AG10803 (cell line): ENCODE measurements around the gene ATXN3L.

Experiments
- DNase-seq: peaks from one replicate; pipeline ENCODE4 v3.0.0; 2010; ENCODE audit warnings: low read depth
- H3K4me3 ChIP-seq: 2 replicates; pipeline ENCODE4 v1.5.1; 2011; ENCODE audit warnings: mild to moderate bottlenecking, low read length, control low read depth
- CTCF ChIP-seq: conservative IDR thresholded peaks from 2 replicates; pipeline ENCODE4 v1.5.1; 2011; ENCODE audit warnings: mild to moderate bottlenecking, low read length, control low read depth, inconsistent platforms

Gene ATXN3L

GRCh38 chrX:13290891-13291614 is 28.8 kb downstream of the ATXN3L start:
- no peak overlapping the region for H3K4me3 ChIP-seq
- no peak for TF ChIP-seq CTCF

GRCh38 chrX:13288671-13289070 is 31.2 kb downstream of the ATXN3L start:
- no peak overlapping the region for H3K4me3 ChIP-seq
- no peak for TF ChIP-seq CTCF
- DNase-seq: no peak

More at GRCh38 chrX:13290891-13291614, 28.8 kb downstream of the ATXN3L start:
- no peak for DNase-seq

- no peak overlapping the region for H3K4me3 ChIP-seq
- TF ChIP-seq CTCF: no peak
- DNase-seq: peak; percentile 56
Observed at GRCh38 chrX:13287816-13288215, 32.0 kb downstream of the ATXN3L start.

- TF ChIP-seq CTCF: no peak
- no peak overlapping the region for H3K4me3 ChIP-seq
- DNase-seq: no peak
Observed at GRCh38 chrX:13285693-13286092, 34.2 kb downstream of the ATXN3L start.

- no peak overlapping the region for H3K4me3 ChIP-seq
- no peak for DNase-seq
- no peak for TF ChIP-seq CTCF
Observed at GRCh38 chrX:13285229-13285628, 34.6 kb downstream of the ATXN3L start.

- DNase-seq: peak; percentile 18
- no peak for TF ChIP-seq CTCF
- H3K4me3 ChIP-seq: no peak overlapping the region
Observed at GRCh38 chrX:13284570-13284969, 35.3 kb downstream of the ATXN3L start.

GRCh38 chrX:13283950-13284546 is 35.8 kb downstream of the ATXN3L start:
- TF ChIP-seq CTCF: no peak
- no peak overlapping the region for H3K4me3 ChIP-seq
- peak; percentile 83 for DNase-seq
